Muscle layer of duodenum (tissue), 2 donors: ENCODE measurements around the gene ITPKB.

ENCODE experiments used
- H3K27ac ChIP-seq: one replicate; pipeline ENCODE4 v1.7.0; 2013; ENCODE audit warnings: mild to moderate bottlenecking, low read length
- H3K27me3 ChIP-seq: one replicate; pipeline ENCODE4 v1.7.0; 2013; ENCODE audit warnings: low read depth, mild to moderate bottlenecking, control low read depth, low read length
- H3K36me3 ChIP-seq, 2 donors: one replicate each; pipeline ENCODE4 v1.7.0; 2013; ENCODE audit warnings: low read length in 2 of 2, control low read depth in 1 of 2, mild to moderate bottlenecking in 1 of 2; ENCODE audit not compliant: insufficient read depth in 2 of 2, control insufficient read depth in 1 of 2
- H3K4me1 ChIP-seq, 2 donors: one replicate each; pipeline ENCODE4 v1.7.0; 2013; ENCODE audit warnings: low read length in 2 of 2, mild to moderate bottlenecking in 2 of 2, control low read depth in 1 of 2, moderate library complexity in 1 of 2; ENCODE audit not compliant: insufficient read depth in 2 of 2, control insufficient read depth in 1 of 2
- H3K4me3 ChIP-seq, 2 donors: one replicate each; pipeline ENCODE4 v1.7.0; 2013; ENCODE audit warnings: low read length in 2 of 2, low read depth in 1 of 2, mild to moderate bottlenecking in 1 of 2
- H3K9me3 ChIP-seq, 2 donors: one replicate each; pipeline ENCODE4 v1.7.0; 2013; ENCODE audit warnings: low read length in 2 of 2, control low read depth in 1 of 2, mild to moderate bottlenecking in 1 of 2; ENCODE audit not compliant: control insufficient read depth in 1 of 2
- donor health status: healthy.

The ITPKB gene

GRCh38 chr1:226638001-226638601 is 101.0 kb downstream of the ITPKB start:
- Histone ChIP-seq H3K4me1 (peaks cover 8 to 79% of the 10 kb centered on the region in 2 donors), H3K36me3 (peaks cover 30 to 41% of the 10 kb centered on the region in 2 donors), H3K9me3 (no peaks in the 10 kb centered on the region), H3K27ac (peak overlapping the region; percentile 29), H3K4me3 (peak overlapping the region in 1 of 2 donors; percentile 10), H3K27me3 (no peaks in the 10 kb centered on the region)

GRCh38 chr1:226637147-226637935 is 101.7 kb downstream of the ITPKB start:
- Histone ChIP-seq H3K4me1 (peaks cover 12 to 78% of the 10 kb centered on the region in 2 donors), H3K27ac (no peak overlapping the region)

GRCh38 chr1:226636847-226637096 is 102.3 kb downstream of the ITPKB start:
- no peak overlapping the region for H3K4me3 ChIP-seq
- H3K27ac ChIP-seq, result no peak overlapping the region
- peaks cover 34 to 36% of the 10 kb centered on the region in 2 donors for H3K36me3 ChIP-seq
- no peaks in the 10 kb centered on the region for H3K27me3 ChIP-seq
- peaks cover 12 to 80% of the 10 kb centered on the region in 2 donors for H3K4me1 ChIP-seq
- H3K9me3 ChIP-seq, result no peaks in the 10 kb centered on the region

More at GRCh38 chr1:226637147-226637935, 101.7 kb downstream of the ITPKB start:
- peaks cover 34 to 42% of the 10 kb centered on the region in 2 donors for H3K36me3 ChIP-seq
- no peak overlapping the region for H3K4me3 ChIP-seq
- no peaks in the 10 kb centered on the region for H3K9me3 ChIP-seq
- H3K27me3 ChIP-seq, result no peaks in the 10 kb centered on the region

GRCh38 chr1:226635456-226635941 is 103.6 kb downstream of the ITPKB start:
- Histone ChIP-seq H3K27ac (no peak overlapping the region), H3K27me3 (no peaks in the 10 kb centered on the region), H3K4me1 (peaks cover 12 to 74% of the 10 kb centered on the region in 2 donors), H3K9me3 (no peaks in the 10 kb centered on the region), H3K36me3 (peaks cover 26 to 32% of the 10 kb centered on the region in 2 donors), H3K4me3 (no peak overlapping the region)

GRCh38 chr1:226634611-226635246 is 104.4 kb downstream of the ITPKB start:
- H3K4me1 ChIP-seq, result peaks cover 12 to 66% of the 10 kb centered on the region in 2 donors
- H3K27me3 ChIP-seq, result no peaks in the 10 kb centered on the region
- peaks cover 25 to 32% of the 10 kb centered on the region in 2 donors for H3K36me3 ChIP-seq
- no peaks in the 10 kb centered on the region for H3K9me3 ChIP-seq
- H3K4me3 ChIP-seq, result no peak overlapping the region
- H3K27ac ChIP-seq, result peak overlapping the region; percentile 56

GRCh38 chr1:226634166-226634588 is 104.9 kb downstream of the ITPKB start:
- no peaks in the 10 kb centered on the region for H3K27me3 ChIP-seq
- H3K4me1 ChIP-seq, result peaks cover 12 to 65% of the 10 kb centered on the region in 2 donors
- H3K36me3 ChIP-seq, result peaks cover 25 to 32% of the 10 kb centered on the region in 2 donors
- peak overlapping the region; percentile 56 for H3K27ac ChIP-seq
- no peak overlapping the region for H3K4me3 ChIP-seq
- no peaks in the 10 kb centered on the region for H3K9me3 ChIP-seq

- Histone ChIP-seq H3K4me3 (no peak overlapping the region), H3K4me1 (peaks cover 12 to 68% of the 10 kb centered on the region in 2 donors), H3K36me3 (peaks cover 25 to 32% of the 10 kb centered on the region in 2 donors), H3K9me3 (no peaks in the 10 kb centered on the region), H3K27ac (peak overlapping the region; percentile 1), H3K27me3 (no peaks in the 10 kb centered on the region)
Observed at GRCh38 chr1:226633541-226634165, 105.4 kb downstream of the ITPKB start.

- Histone ChIP-seq H3K27ac (peak overlapping the region; percentile 1), H3K4me1 (peaks cover 10 to 62% of the 10 kb centered on the region in 2 donors), H3K36me3 (peaks cover 25 to 32% of the 10 kb centered on the region in 2 donors)
Observed at GRCh38 chr1:226632922-226633351, 106.1 kb downstream of the ITPKB start.

GRCh38 chr1:226632169-226632879 is 106.8 kb downstream of the ITPKB start:
- Histone ChIP-seq H3K27me3 (no peaks in the 10 kb centered on the region), H3K4me1 (peaks cover 8 to 56% of the 10 kb centered on the region in 2 donors), H3K27ac (peak overlapping the region; percentile 22), H3K4me3 (no peak overlapping the region), H3K36me3 (peaks cover 25 to 28% of the 10 kb centered on the region in 2 donors), H3K9me3 (no peaks in the 10 kb centered on the region)

More at GRCh38 chr1:226632922-226633351, 106.1 kb downstream of the ITPKB start:
- no peaks in the 10 kb centered on the region for H3K27me3 ChIP-seq
- no peak overlapping the region for H3K4me3 ChIP-seq
- H3K9me3 ChIP-seq, result no peaks in the 10 kb centered on the region

GRCh38 chr1:226631229-226632000 is 107.7 kb downstream of the ITPKB start:
- Histone ChIP-seq H3K36me3 (peaks cover 19 to 22% of the 10 kb centered on the region in 2 donors), H3K4me3 (no peak overlapping the region), H3K4me1 (peaks cover 8 to 57% of the 10 kb centered on the region in 2 donors), H3K27me3 (no peaks in the 10 kb centered on the region), H3K27ac (no peak overlapping the region), H3K9me3 (no peaks in the 10 kb centered on the region)
